IMR-90 (cell line): ENCODE results near the gene DUSP2. TPM values are rescaled to one million over a fixed set of nuclear protein-coding genes. Genes with fewer than 3 reads are reported as not detected.

ENCODE experiments used
- ATAC-seq: fragments of 200-7000 bp; cut with Tn5 transposase; 2 replicates; pipeline ENCODE4 v1.9.1; 2020; ENCODE audit warnings: low read depth, mild to moderate bottlenecking, moderate library complexity
- Bru-seq: library from RNA; stranded (reverse); fragments of 400-500 nt; gene quantifications from one replicate; lab custom pipeline; 2021; lab: Mats Ljungman, UMichigan
- BruChase-seq, 2 experiments: library from RNA; stranded (reverse); fragments of 400-500 nt; gene quantifications; one replicate each; lab custom pipeline; 2021; lab: Mats Ljungman, UMichigan
- BruUV-seq: library from RNA; stranded (reverse); fragments of 400-500 nt; replicated peaks from 2 replicates; lab custom pipeline; 2021; lab: Mats Ljungman, UMichigan
- CTCF ChIA-PET: fragments of 300-600 bp; formaldehyde crosslinking; extraction: SDS; loops from one replicate; lab custom pipeline; 2021; ENCODE audit warnings: antibody characterized with exemption; lab: Yijun Ruan, JAX
- POLR2A ChIA-PET: fragments of 300-600 bp; sonication (Branson Sonifier 250); formaldehyde crosslinking; loops from one replicate; lab custom pipeline; 2022; ENCODE audit warnings: antibody characterized with exemption; ENCODE audit not compliant: unreplicated experiment; lab: Charles Lee
- DNase-seq: peaks from one replicate; pipeline ENCODE4 v3.0.0; 2013
- H2AFZ ChIP-seq: replicated peaks from 2 replicates; pipeline ENCODE3; 2013; ENCODE audit warnings: low read length, mild to moderate bottlenecking; ENCODE audit not compliant: poor library complexity
- H2AK5ac ChIP-seq: 2 replicates; pipeline ENCODE4 v1.6.1; 2013; ENCODE audit warnings: low read depth, low read length, inconsistent platforms
- H2AK9ac ChIP-seq: replicated peaks from 2 replicates; pipeline ENCODE3; 2013; ENCODE audit warnings: mild to moderate bottlenecking, low read depth, low read length, moderate library complexity; ENCODE audit not compliant: poor library complexity
- H2BK120ac ChIP-seq: 2 replicates; pipeline ENCODE4 v1.6.1; 2013; ENCODE audit warnings: low read depth, low read length, inconsistent platforms
- H2BK15ac ChIP-seq: 3 replicates; pipeline ENCODE4 v1.6.1; 2013; ENCODE audit warnings: low read depth, low read length, inconsistent platforms
- H2BK20ac ChIP-seq: 2 replicates; pipeline ENCODE4 v1.6.1; 2013; ENCODE audit warnings: low read depth, mild to moderate bottlenecking, inconsistent platforms, low read length, moderate library complexity
- H2BK5ac ChIP-seq: 2 replicates; pipeline ENCODE4 v1.6.1; 2013; ENCODE audit warnings: mild to moderate bottlenecking, low read depth, low read length, inconsistent platforms; ENCODE audit not compliant: poor library complexity, severe bottlenecking
- H3K14ac ChIP-seq: replicated peaks from 2 replicates; pipeline ENCODE4 v1.6.1; 2013; ENCODE audit warnings: low read depth, low read length, inconsistent platforms
- H3K18ac ChIP-seq: 2 replicates; pipeline ENCODE4 v1.6.1; 2013; ENCODE audit warnings: low read depth, low read length, control low read depth
- H3K23ac ChIP-seq: 2 replicates; pipeline ENCODE4 v1.6.1; 2013; ENCODE audit warnings: low read depth, low read length, inconsistent platforms
- H3K27ac ChIP-seq: 2 replicates; pipeline ENCODE4 v1.5.1; 2013; ENCODE audit warnings: mild to moderate bottlenecking, control low read depth, low read length; ENCODE audit not compliant: insufficient read depth
- H3K27me3 ChIP-seq: 2 replicates; pipeline ENCODE4 v1.6.1; 2013; ENCODE audit warnings: low read length; ENCODE audit not compliant: control insufficient read depth, insufficient read depth
- H3K36me3 ChIP-seq: 2 replicates; pipeline ENCODE4 v1.6.1; 2013; ENCODE audit warnings: low read length, mixed read lengths; ENCODE audit not compliant: control insufficient read depth, insufficient read depth
- H3K4ac ChIP-seq: 2 replicates; pipeline ENCODE4 v1.6.1; 2013; ENCODE audit warnings: low read depth, low read length, inconsistent platforms
- H3K4me1 ChIP-seq: 2 replicates; pipeline ENCODE4 v1.6.1; 2013; ENCODE audit warnings: low read length, mixed read lengths; ENCODE audit not compliant: control insufficient read depth, insufficient read depth
- H3K4me2 ChIP-seq: 2 replicates; pipeline ENCODE4 v1.6.1; 2013; ENCODE audit warnings: low read depth, mild to moderate bottlenecking, control low read depth, low read length, moderate library complexity
- H3K4me3 ChIP-seq: 2 replicates; pipeline ENCODE4 v1.5.1; 2013; ENCODE audit warnings: low read depth, mild to moderate bottlenecking, control low read depth, low read length, moderate library complexity; ENCODE audit not compliant: insufficient read depth
- H3K56ac ChIP-seq: 2 replicates; pipeline ENCODE4 v1.6.1; 2013; ENCODE audit warnings: low read length, inconsistent platforms; ENCODE audit not compliant: insufficient read depth; ENCODE audit errors: extremely low read depth
- H3K79me1 ChIP-seq, 2 experiments: 2 replicates each; pipeline ENCODE4 v1.6.1; 2013; ENCODE audit warnings: low read length in 2 of 2, inconsistent platforms in 1 of 2, low read depth in 1 of 2
- H3K9ac ChIP-seq: 2 replicates; pipeline ENCODE4 v1.6.1; 2013; ENCODE audit warnings: low read depth, low read length, control low read depth
- H3K9me1 ChIP-seq: 2 replicates; pipeline ENCODE4 v1.6.1; 2013; ENCODE audit warnings: low read length, inconsistent platforms; ENCODE audit not compliant: insufficient read depth
- H3K9me3 ChIP-seq: 2 replicates; pipeline ENCODE4 v1.6.1; 2013; ENCODE audit warnings: low read length; ENCODE audit not compliant: control insufficient read depth, insufficient read depth
- H4K20me1 ChIP-seq: 2 replicates; pipeline ENCODE4 v1.6.1; 2013; ENCODE audit warnings: low read length, inconsistent platforms; ENCODE audit not compliant: insufficient read depth
- H4K5ac ChIP-seq: 2 replicates; pipeline ENCODE4 v1.6.1; 2013; ENCODE audit warnings: mild to moderate bottlenecking, low read depth, low read length, control low read depth
- H4K8ac ChIP-seq, 2 experiments: 2 replicates each; pipeline ENCODE4 v1.6.1; 2013; ENCODE audit warnings: low read depth in 2 of 2, low read length in 2 of 2, control low read depth in 1 of 2, inconsistent platforms in 1 of 2
- H4K91ac ChIP-seq: 2 replicates; pipeline ENCODE4 v1.6.1; 2013; ENCODE audit warnings: low read depth, low read length, inconsistent platforms; ENCODE audit not compliant: insufficient read depth
- MAFK ChIP-seq: IDR thresholded peaks from 2 replicates; pipeline ENCODE4 v1.6.1; 2012; ENCODE audit warnings: low read depth, low read length, improper control_type of control experiment
- MAZ ChIP-seq: IDR thresholded peaks from 2 replicates; pipeline ENCODE4 v1.6.1; 2012; ENCODE audit warnings: low read depth, mild to moderate bottlenecking, low read length, improper control_type of control experiment, moderate library complexity, borderline replicate concordance
- MXI1 ChIP-seq: IDR thresholded peaks from 2 replicates; pipeline ENCODE4 v1.6.1; 2012; ENCODE audit warnings: low read depth, mild to moderate bottlenecking, low read length, moderate library complexity, borderline replicate concordance
- NFE2L2 ChIP-seq: fragments of 150-350 bp; IDR thresholded peaks from 2 replicates; pipeline ENCODE4 v1.6.1; 2016; ENCODE audit warnings: low read depth, mild to moderate bottlenecking, low read length
- POLR2A ChIP-seq: IDR thresholded peaks from 2 replicates; pipeline ENCODE4 v1.6.1; 2012; ENCODE audit warnings: mild to moderate bottlenecking, low read depth, low read length
- RFX5 ChIP-seq: IDR thresholded peaks from 2 replicates; pipeline ENCODE4 v1.8.0; 2012; ENCODE audit warnings: low read depth, mild to moderate bottlenecking, low read length, moderate library complexity
- SMC3 ChIP-seq: fragments of 150-350 bp; IDR thresholded peaks from 2 replicates; pipeline ENCODE4 v1.6.1; 2016; ENCODE audit warnings: low read depth, mild to moderate bottlenecking, antibody characterized with exemption, low read length, moderate library complexity
- WGBS, 2 experiments: methylation state at CpG; one replicate each; pipeline versions ENCODE4 v1.1.5 to v1.1.7; 2013; ENCODE audit warnings: missing lambda C conversion rate in 2 of 2; ENCODE audit not compliant: insufficient read length in 1 of 2; ENCODE audit errors: extremely low coverage in 2 of 2; 5-methylcytosine and 5-hydroxymethylcytosine counted together
- dilution Hi-C: fragments of 300-500 bp; cut with HindIII; formaldehyde crosslinking; loops from one replicate; pipeline ENCODE4 v1.14.3; 2018; ENCODE audit warnings: low sequenced_read_pairs; ENCODE audit not compliant: unreplicated experiment
- in situ Hi-C: fragments of 300-500 bp; cut with MboI; formaldehyde crosslinking; loops from 3 replicates; pipeline ENCODE4 v1.14.3; 2019; ENCODE audit warnings: low sequenced_read_pairs, inconsistent platforms, mixed read lengths
- intact Hi-C: fragments of 100-400 bp; cut with micrococcal nuclease; formaldehyde crosslinking; loops from 2 replicates; pipeline ENCODE4 v1.10.0; 2022
- long read RNA-seq: library from polyadenylated mRNA; unstranded; transcript quantifications from one replicate; pipeline ENCODE4 v2.0.0, GENCODE V29; 2021; ENCODE audit not compliant: unreplicated experiment
- polyA plus RNA-seq, 3 experiments: library from polyadenylated mRNA; depleted of rRNA; stranded (reverse); fragments of >200 nt; gene quantifications; 2 replicates each; pipeline ENCODE4 v1.2.3, GENCODE V29; 2012; ENCODE audit warnings: low replicate concordance in 1 of 3
- total RNA-seq: library from RNA; depleted of rRNA; stranded (reverse); fragments of >200 nt; gene quantifications from 2 replicates; pipeline ENCODE4 v1.2.3, GENCODE V29; 2012; rRNA removed
- TF ChIP-seq, protein P1 (sequence below): conservative IDR thresholded peaks from 2 replicates; pipeline ENCODE4 v1.5.1; 2012; ENCODE audit warnings: mild to moderate bottlenecking, low read depth, low read length, improper control_type of control experiment
- TF ChIP-seq, protein P2 (sequence below): fragments of 150-350 bp; IDR thresholded peaks from 2 replicates; pipeline ENCODE4 v1.6.1; 2016; ENCODE audit warnings: low read depth, mild to moderate bottlenecking, low read length, moderate library complexity, borderline replicate concordance

The DUSP2 gene, protein sequence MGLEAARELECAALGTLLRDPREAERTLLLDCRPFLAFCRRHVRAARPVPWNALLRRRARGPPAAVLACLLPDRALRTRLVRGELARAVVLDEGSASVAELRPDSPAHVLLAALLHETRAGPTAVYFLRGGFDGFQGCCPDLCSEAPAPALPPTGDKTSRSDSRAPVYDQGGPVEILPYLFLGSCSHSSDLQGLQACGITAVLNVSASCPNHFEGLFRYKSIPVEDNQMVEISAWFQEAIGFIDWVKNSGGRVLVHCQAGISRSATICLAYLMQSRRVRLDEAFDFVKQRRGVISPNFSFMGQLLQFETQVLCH
- total RNA-seq (1.8 and 2.5 TPM in 2 replicates), polyA plus RNA-seq (2012; rRNA removed) (3.8 and 4.8 TPM in 2 replicates), Bru-seq, nascent RNA (percentile 29 among the genes with signal in this experiment), BruChase-seq, experiment 1, labeled RNA remaining after a 6-hour chase (percentile 3 among the genes with signal in this experiment), BruChase-seq, experiment 2, labeled RNA remaining after a 2-hour chase (not detected)
- 2.9 and 15.4 TPM in 2 replicates for polyA plus RNA-seq (2012; cell fraction: cytosol; rRNA removed)
- 61.4 and 76.2 TPM in 2 replicates for polyA plus RNA-seq (2012; cell fraction: nucleus; rRNA removed; ENCODE audit: low replicate concordance)
- long read RNA-seq = 0 reads

DNA sequence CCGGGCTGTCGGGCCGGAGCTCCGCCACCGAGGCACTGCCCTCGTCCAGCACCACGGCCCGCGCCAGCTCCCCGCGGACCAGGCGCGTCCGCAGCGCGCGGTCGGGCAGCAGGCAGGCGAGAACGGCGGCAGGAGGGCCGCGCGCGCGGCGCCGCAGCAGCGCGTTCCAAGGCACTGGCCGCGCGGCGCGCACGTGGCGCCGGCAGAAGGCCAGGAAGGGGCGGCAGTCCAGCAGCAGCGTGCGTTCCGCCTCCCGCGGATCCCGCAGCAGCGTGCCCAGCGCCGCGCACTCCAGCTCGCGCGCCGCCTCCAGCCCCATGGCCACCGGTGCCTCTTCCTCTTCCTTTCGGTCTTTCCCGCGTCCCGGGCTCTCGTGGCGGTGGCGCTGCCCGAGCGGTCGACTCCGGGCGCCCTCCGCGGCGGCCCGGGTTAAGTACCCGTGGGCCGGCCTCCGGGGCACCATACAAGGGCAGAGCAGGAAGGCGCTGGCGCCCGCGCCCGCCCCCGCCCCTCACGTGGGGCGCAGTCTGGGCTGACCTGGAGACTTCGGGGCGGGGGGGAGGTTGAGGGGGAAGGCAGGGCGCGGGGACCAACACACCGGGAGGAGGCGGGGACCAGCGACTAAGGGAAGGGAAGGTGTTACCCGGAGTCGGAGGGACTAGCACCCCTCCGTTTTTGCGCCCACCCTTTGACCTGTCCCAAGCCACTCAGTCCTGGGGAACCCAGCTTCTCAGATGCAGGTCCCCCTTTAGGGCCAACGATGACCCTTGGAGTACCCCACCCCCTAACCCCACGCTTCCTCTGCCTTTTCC, at the start of gene DUSP2:
TSS of gene DUSP2 (minus strand) at position 405 of the 812 bp plus-strand sequence. CDS start at position 319, 86 bp downstream.
- Histone ChIP-seq H2BK120ac (no peak within 1 kb of the TSS), H2BK5ac (no peak within 1 kb of the TSS), H3K4me2 (peak within 1 kb of the TSS; percentile 82), H4K8ac (peak within 1 kb of the TSS in 1 of 2 experiments; percentile 1; a peak in 1 of 4 replicates), H3K9me1 (no peaks in the 10 kb centered on the region), H2AK5ac (0 out of 2 replicates have a peak within 1 kb of the TSS, but pooled peaks have one; percentile 52), H3K56ac (no peak within 1 kb of the TSS), H3K4me1 (peaks cover 5% of the 10 kb centered on the region; the same call in 1 of the 2 replicates), H3K27ac (no peak within 1 kb of the TSS; the same call in 1 of the 2 replicates), H3K4ac (peak within 1 kb of the TSS; percentile 21), H4K20me1 (no peaks in the 10 kb centered on the region; the same call in 1 of the 2 replicates), H3K14ac (no peak within 1 kb of the TSS; the same call in 1 of the 2 replicates), H3K36me3 (no peaks in the 10 kb centered on the region), H2BK20ac (no peak within 1 kb of the TSS), H3K9ac (0 out of 2 replicates have a peak within 1 kb of the TSS, but pooled peaks have one; percentile 17), H2AK9ac (peak within 1 kb of the TSS; percentile 84), H2AFZ (peak within 1 kb of the TSS; percentile 93), H3K18ac (no peak within 1 kb of the TSS), H2BK15ac (no peak within 1 kb of the TSS), H3K27me3 (no peaks in the 10 kb centered on the region), H4K91ac (no peak within 1 kb of the TSS; the same call in 1 of the 2 replicates), H3K9me3 (no peaks in the 10 kb centered on the region), H3K23ac (no peak within 1 kb of the TSS), H4K5ac (no peak within 1 kb of the TSS), H3K4me3 (peak within 1 kb of the TSS; percentile 65), H3K79me1 (peaks cover 0 to 4% of the 10 kb centered on the region in 2 experiments; a peak in 1 of 4 replicates)
- POLR2A ChIA-PET = no interaction called here
- BruUV-seq = no TSS peak
- CTCF ChIA-PET = interaction anchor here (1.3 kb wide), 1 partner anchor 29 kb away, joined by 4 read pairs; no protein-coding TSS in a partner anchor
- WGBS, 2 experiments = 2% methylated on average over 36 of the region's 94 CpGs; no CpG with 5 or more reads in 1 of the 2 experiments
- in situ Hi-C loops (no loop called here), dilution Hi-C loops (no loop called here), intact Hi-C loops (loop anchor here (5.0 kb wide), 1 partner anchor 62 kb away; the partner anchor contains the start of gene STARD7)
- DNase-seq (peak; percentile 59), ATAC-seq (peak; percentile 85)
- peak; percentile 95 for TF ChIP-seq POLR2A
- no peak for TF ChIP-seq NFE2L2
- TF ChIP-seq MXI1 = peak; percentile 96
- TF ChIP-seq, protein P1, sequence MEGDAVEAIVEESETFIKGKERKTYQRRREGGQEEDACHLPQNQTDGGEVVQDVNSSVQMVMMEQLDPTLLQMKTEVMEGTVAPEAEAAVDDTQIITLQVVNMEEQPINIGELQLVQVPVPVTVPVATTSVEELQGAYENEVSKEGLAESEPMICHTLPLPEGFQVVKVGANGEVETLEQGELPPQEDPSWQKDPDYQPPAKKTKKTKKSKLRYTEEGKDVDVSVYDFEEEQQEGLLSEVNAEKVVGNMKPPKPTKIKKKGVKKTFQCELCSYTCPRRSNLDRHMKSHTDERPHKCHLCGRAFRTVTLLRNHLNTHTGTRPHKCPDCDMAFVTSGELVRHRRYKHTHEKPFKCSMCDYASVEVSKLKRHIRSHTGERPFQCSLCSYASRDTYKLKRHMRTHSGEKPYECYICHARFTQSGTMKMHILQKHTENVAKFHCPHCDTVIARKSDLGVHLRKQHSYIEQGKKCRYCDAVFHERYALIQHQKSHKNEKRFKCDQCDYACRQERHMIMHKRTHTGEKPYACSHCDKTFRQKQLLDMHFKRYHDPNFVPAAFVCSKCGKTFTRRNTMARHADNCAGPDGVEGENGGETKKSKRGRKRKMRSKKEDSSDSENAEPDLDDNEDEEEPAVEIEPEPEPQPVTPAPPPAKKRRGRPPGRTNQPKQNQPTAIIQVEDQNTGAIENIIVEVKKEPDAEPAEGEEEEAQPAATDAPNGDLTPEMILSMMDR = no peak
- no peak for TF ChIP-seq RFX5
- 0 out of 2 replicates have a peak, but pooled peaks have one; percentile 22 for TF ChIP-seq MAZ
- TF ChIP-seq, protein P2, sequence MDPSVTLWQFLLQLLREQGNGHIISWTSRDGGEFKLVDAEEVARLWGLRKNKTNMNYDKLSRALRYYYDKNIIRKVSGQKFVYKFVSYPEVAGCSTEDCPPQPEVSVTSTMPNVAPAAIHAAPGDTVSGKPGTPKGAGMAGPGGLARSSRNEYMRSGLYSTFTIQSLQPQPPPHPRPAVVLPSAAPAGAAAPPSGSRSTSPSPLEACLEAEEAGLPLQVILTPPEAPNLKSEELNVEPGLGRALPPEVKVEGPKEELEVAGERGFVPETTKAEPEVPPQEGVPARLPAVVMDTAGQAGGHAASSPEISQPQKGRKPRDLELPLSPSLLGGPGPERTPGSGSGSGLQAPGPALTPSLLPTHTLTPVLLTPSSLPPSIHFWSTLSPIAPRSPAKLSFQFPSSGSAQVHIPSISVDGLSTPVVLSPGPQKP = no peak
- TF ChIP-seq SMC3 = no peak
- no peak for TF ChIP-seq MAFK
